GM12892 (cell line): ENCODE data around the gene SLC12A6.
A peak's percentile ranks its signal among the peaks of the same experiment; 100 is the strongest.

Experiments
- DNase-seq: peaks from one replicate; pipeline ENCODE4 v3.0.0; 2011; ENCODE audit not compliant: insufficient read length
- FAIRE-seq: peaks from 2 replicates; lab custom pipeline; 2011; peaks lifted over from hg19 to GRCh38; lab: Jason Lieb, UNC
- POLR2A ChIP-seq: IDR thresholded peaks from 2 replicates; pipeline ENCODE4 v1.6.1; 2011; ENCODE audit warnings: low read depth, low read length, control low read depth
- POLR2AphosphoS5 ChIP-seq: IDR thresholded peaks from 2 replicates; pipeline ENCODE4 v1.6.1; 2011; ENCODE audit warnings: low read depth, low read length, control low read depth
- TAF1 ChIP-seq: IDR thresholded peaks from 2 replicates; pipeline ENCODE4 v1.6.1; 2011; ENCODE audit warnings: low read depth, mild to moderate bottlenecking, control low read depth, low read length, borderline replicate concordance

SLC12A6 gene

DNA sequence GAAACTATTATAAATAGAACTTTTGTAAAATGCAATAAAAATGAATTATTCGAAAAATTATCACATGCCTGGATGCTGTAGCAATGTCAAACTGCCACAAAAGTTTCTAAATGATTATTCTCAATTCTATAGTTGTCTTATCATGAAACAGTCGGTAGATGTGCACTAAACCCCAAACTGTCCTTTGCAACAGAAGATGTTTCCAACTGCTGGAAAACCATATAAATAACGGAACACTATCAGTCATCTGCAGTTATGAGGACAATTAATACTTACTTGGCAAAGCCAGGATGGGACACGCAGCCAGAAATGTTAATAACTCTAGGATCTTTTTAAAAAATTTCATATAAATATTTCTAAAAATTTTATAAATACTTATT, 95.3 kb downstream of the SLC12A6 start:
- no peak for DNase-seq
- no peak for FAIRE-seq
- TF ChIP-seq POLR2AphosphoS5: no peak
- no peak for TF ChIP-seq TAF1
- TF ChIP-seq POLR2A: no peak

DNA sequence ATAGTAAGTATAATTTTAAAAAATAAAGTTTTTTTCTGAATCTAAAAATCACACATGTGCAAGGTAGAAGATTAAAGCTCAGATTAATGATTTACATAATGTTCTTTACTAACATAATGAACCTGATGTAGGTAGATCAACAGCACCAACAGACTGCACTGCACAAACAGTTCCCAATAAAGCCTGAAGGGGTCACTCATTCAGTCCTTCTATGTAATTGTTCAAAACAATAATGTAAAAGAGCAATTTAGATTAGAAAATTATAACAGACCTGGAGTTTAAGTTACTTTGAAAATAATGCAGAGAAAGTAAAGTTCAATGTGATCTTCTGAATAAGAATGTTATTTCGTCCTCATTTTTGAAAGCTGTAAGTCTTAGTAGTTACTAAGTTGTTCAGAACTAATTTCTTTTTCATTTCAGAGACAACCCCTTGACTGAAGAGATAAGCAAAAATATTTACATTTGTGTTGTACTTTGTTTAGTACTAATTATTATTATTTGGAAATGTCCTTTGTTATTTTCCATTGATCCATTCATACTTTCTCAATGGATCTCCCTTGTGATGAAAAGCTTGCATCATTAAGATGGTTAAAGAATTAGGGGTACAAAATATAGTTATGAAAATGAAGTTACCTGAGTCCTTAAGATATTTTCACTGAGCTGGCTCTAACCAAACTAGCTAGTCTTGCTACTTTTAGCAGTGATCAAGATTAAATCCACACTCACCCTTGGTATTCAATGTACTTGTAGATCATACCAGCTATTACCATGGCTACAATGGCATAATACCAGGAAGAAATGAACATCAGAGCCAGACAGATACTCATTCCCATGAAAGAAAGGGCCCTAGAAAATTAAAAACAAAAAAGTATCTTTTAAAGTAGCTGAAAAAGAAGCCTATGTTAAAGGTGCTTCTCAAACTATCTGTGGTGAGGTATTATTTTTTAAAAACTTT, 95.9 kb downstream of the SLC12A6 start:
- no peak for TF ChIP-seq POLR2A
- no peak for TF ChIP-seq POLR2AphosphoS5
- TF ChIP-seq TAF1: no peak
- FAIRE-seq (peak; percentile 87), DNase-seq (peak; percentile 9)

DNA sequence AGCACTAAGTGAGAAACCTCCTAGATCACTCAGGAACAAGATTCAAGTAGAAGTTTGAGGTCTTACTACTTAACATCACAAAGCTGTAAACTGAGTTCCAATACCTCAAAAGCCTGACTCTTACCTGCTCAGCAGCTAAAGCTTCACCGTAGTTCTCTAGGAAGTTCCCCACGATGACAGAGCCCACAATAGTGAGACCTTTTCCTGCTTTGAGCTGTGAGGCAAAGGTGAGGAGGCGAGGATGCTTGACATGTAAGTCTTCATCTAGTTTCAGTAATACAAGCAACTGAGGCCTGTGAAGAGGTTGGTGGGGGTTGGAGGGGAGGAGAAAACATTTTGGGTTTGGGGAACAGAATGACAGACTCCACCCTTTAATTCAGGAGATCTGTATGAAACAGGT, 97.0 kb downstream of the SLC12A6 start:
- DNase-seq: no peak
- no peak for FAIRE-seq
- TF ChIP-seq POLR2AphosphoS5: no peak
- no peak for TF ChIP-seq TAF1
- TF ChIP-seq POLR2A: no peak

DNA sequence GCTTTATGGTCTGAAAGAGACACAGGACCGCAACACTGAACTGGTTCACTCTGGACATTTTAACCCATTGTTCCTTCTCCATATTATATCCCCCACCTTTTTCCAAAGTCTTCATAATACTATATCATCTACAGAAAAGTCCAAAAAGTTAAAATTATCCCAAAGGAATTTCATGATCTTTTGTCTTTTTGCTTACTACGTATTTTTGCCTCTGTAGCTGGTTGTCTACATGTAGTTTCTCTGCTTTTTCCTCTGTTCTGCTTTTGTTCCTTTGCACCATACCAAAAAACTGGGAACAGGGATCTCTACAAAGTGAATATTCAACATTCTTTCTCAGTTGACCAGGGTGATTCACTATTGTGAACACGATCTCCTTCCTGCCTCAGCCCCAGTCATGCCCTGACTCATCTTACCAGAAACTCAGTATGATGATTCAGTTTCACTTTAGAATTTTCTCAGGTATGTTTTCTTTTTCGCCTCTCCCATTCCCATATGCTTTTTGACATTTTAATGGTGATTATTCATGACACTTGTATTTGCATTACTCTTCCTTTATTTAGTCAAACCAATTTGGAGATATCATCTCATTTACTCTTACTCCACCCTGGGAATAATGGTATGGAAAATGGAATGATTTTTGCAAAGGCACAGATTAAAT, 98.3 kb downstream of the SLC12A6 start:
- DNase-seq (no peak), FAIRE-seq (no peak)
- TF ChIP-seq POLR2AphosphoS5 (no peak), TAF1 (no peak)

DNA sequence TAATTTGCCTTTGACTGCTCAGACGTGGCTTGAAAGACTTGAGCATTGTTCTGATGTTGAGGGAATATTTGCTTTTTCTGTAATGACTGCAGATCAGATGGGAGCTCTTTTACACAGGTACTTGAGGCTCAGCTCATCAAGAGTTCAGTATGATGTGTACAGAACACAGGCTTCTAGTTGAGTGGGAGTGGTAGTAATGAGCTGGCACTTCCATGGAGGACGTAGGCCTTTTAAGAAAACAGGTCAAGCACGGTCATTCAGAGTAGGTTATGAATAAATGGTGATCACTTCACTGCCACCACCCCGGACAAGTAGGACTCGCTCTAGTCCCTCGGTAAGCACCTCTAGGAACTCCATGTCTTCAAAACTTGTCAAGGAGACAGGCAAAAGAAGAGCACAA, 104.0 kb downstream of the SLC12A6 start:
- DNase-seq (no peak), FAIRE-seq (no peak)
- TF ChIP-seq POLR2AphosphoS5: no peak

DNA sequence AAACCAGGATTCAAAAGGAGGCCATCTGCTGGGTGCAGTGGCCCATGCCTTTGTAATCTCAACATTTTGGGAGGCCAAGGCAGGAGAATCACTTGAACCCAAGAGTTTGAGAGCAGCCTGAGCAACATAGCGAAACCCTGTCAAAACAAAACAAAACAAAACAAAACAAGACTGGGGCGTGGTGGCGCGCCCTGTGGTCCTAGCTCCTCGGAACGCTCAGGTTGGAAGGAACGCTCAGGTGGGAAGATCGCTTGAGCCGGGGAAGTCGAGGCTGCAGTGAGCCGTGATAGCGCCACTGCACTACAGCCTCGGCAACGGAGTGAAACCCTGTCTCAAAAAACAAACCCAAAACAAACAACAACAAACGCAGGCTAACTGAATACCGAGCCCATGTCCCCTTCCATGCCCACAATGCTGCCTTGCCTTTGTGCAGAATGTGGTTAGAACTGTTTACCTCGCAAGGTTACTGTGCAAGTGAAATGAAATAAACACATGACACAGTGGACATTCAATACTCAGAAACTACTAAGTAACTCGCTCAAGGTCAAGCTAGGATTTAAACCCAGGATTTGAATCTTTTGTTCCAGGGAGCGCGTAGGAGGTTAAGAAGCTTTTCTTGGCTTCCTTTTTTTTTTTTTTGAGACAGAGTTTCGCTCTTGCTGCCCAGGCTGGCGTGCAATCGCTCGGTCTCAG, 113.5 kb downstream of the SLC12A6 start:
- FAIRE-seq: peak; percentile 58
- no peak for DNase-seq
- TF ChIP-seq TAF1 (no peak), POLR2A (no peak), POLR2AphosphoS5 (no peak)

DNA sequence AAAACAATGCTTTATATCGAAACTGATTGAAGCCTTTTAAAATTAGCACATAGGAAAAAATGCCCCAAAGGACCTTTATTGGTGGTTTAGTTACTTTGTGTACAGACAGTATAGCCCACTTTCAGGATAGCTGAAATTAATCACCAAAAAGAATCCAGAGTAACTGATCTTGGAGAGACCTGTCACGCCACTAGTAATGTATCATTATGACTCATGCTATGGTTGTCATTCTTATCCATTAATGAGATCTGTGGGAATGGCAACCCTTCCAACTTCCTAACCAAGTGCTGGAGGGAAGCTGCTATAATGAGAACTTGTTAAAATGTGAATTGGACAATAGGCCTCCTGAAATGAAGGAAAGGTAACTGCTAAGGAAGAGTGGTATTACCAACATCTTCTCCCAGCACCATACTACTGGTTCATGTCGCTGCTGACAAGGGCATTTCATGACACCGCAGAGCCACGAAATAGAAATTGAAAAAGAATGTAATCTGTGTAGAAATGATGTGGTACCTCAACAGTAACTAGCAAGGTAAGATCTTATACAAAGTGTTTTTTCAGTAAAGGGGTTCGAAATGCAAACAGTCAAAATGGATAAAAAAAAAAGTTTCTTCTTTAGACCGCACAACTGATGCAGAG, 119.9 kb downstream of the SLC12A6 start:
- TF ChIP-seq POLR2AphosphoS5 (no peak), POLR2A (no peak), TAF1 (no peak)
- FAIRE-seq (no peak), DNase-seq (no peak)

DNA sequence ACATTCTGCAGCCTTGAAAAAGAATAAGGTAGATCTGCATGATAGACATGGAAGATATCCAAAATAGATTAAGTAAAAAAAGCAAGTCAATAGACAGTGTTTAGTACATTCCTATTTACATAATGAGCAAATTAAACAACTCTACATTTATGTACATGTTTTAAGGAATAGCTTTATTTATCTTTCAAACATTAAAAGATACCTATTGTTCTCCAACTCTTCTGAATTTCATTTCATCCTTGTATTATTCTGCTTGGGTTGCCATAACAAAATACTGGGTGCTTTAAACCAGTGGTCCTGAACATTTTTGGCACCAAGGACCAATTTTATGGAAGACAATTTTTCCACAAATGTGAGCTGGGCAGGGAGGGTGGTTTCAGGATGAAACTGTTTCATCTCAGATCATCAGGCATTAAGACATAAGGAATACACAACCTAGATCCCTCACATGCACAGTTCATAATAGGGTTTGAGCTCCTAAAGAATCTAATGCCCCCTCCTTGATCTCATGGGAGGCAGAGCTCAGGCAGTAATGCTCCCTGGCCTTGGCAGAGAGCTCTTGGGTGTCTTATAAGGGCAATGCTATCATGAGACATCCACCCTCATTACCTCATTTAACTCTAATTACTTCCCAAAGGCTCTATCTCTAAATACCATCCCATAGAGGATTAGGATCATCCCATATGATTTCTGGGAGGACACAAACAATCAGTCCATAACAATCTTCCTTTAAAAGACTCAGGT, 120.9 kb downstream of the SLC12A6 start:
- no peak for FAIRE-seq
- no peak for DNase-seq

DNA sequence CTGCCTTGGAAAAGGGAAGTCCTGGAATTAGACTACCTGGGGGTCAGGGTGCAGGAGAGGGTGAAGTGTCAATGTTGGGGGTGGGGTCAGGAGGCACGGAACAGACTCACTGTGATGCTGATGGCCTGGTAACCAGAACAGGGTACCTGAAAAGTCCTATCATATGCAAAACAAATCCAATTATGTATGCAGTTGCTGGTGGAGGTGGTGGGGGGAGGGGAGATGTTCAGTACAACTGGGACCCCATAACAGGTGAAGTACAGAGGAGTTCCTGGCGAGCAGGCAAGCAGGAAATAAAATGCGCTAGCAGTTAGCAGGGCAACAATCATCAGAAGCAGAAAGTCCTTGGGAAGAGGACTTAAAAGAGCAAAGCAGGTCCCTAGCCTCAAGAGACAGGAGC, 123.4 kb downstream of the SLC12A6 start:
- no peak for DNase-seq
- no peak for FAIRE-seq
- TF ChIP-seq TAF1: no peak
- no peak for TF ChIP-seq POLR2A
- no peak for TF ChIP-seq POLR2AphosphoS5

More for the DNA sequence above, 120.9 kb downstream of the SLC12A6 start:
- TF ChIP-seq POLR2AphosphoS5 (no peak), TAF1 (no peak), POLR2A (no peak)

DNA sequence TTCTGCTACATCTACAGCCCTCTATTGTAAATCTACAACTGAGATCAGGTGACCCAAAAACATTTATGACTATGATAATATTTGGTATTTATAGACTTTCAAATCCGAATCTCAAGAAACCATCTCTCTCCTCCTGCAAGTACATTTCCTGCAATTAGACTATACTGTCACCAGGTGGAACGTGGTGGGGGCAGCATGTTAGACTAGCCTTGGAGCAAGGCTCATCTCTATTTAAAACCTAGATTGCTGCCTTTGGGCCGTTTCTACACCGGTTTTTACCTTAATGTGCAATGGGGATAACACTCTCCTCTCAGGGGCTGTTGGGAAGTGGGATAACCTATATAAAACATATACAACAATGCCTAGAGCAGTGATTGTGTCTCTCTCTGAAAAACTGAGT, 123.9 kb downstream of the SLC12A6 start:
- no peak for DNase-seq
- TF ChIP-seq TAF1 (no peak), POLR2AphosphoS5 (no peak), POLR2A (no peak)
- FAIRE-seq: no peak

DNA sequence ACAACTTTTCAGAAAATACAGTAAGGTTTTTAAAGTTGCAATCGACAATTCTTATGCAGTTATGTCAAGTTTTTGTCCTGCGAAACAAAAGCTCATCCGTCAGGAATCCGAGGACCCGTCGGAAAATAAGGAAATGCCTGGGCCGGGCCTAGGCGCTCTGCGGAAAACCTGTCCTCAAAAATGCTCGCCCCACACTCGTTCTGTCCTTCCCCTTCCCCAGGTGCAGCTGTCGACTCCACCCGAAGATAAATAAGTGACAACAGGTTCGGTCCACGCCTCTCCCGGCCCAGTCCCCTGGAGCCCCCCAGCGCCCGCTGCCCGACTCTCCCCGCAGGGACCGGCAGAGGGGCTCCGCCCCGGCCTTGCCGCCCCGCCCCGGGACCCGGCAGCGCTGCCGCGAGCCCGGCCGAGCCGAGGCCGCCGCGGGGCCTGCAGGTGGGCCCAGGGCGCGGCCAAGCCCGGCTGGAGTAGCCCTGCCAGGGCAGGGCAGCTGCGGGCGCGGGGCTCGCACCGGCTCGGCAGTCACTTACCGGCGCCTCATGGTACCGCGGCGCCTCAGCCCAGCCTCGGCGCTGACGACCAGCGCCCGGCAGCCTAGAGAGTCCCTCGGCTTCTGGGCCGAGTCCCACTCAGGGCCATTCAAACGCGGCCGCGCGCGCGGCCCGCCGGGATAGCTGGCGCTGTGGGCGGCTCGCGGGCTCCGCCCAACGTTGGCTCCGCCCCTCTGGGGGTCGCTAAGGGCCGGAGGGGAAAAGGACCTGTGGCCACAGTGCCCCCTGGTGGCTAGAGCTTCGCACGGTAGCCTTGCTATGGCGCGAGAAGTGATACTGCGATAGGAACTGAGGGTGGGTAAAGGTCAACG, 127.9 kb downstream of the SLC12A6 start, which contains the start of gene KATNBL1:
Gene KATNBL1, minus strand, starts transcription at position 676 of the 862 bp plus-strand sequence. CDS start 46,420 bp downstream, outside the sequence.
- peak; percentile 99 for FAIRE-seq
- peak; percentile 90 for DNase-seq
- TF ChIP-seq POLR2AphosphoS5: peak; percentile 82
- TF ChIP-seq TAF1: peak; percentile 86
- TF ChIP-seq POLR2A: peak; percentile 93
